Stimulated activated CD8-positive, alpha-beta memory T cell treated with anti-CD3 and anti-CD28 coated beads, Interleukin-12 subunit alpha, Interleukin-12 subunit beta, amount 100 ng/mL, for 24 hours (primary cell): ENCODE data around the gene CEP72.
"Not testable (repeated sequence)": the region's sequence is repeated elsewhere in the genome, so short reads cannot be mapped to it uniquely, and the experiment has no call there.

Source experiments
- DNase-seq: peaks from one replicate; pipeline ENCODE4 v3.0.0-alpha.2; 2020; ENCODE audit errors: extremely low read depth

The CEP72 gene

GRCh38 chr5:618450-618849 lies 6.3 kb downstream of the CEP72 start:
- no peak for DNase-seq

- DNase-seq = no peak
Observed at GRCh38 chr5:619444-619843, 7.3 kb downstream of the CEP72 start.

DNA sequence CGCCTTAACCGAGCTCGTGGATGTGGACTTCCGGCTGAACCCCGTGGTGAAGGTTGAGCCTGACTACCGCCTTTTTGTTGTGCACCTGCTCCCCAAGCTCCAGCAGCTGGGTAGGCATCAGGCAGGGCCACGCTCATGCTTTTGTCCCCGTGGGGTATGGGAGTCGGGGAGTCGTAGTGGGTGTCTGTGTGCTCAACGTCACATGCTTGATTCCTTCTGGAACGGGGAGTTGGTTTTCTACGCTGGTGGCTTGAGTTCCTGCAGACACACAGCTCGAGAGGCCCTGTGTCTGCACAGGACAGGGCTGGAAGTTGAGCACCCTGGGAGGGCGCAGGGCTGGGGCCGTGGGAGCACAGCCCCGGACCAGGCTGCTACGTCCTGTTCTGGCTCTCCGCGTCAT lies 8.0 kb downstream of the CEP72 start:
- no peak for DNase-seq

DNA sequence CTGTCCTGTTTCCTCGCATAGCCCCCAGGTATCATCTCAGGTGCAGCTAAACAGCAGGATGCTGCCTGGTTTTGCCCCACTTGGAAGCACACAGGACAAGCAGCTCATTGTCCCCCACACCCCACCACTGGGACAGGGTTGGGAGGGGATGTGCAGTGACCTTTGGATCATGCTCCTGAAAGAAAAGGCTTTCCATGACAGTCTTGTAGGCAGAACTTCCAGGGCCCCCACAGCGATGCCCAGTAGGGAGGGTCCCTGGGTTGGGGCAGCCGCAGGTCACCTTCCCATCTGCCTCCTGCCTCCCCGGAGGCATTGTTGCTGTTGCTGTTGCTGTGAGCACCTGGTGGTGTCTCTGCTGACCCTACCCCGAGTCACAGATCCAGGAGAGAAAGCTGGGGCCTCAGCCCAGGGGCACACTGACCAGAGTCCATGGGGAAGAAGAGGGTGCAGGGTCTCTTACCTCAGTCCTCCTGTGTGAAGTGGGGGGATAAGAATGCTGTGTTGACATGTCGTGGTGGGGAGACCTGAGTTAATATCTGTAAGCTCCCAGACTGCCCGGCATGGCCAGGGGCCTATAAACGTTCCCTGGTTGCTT lies 8.5 kb downstream of the CEP72 start:
- no peak for DNase-seq

DNA sequence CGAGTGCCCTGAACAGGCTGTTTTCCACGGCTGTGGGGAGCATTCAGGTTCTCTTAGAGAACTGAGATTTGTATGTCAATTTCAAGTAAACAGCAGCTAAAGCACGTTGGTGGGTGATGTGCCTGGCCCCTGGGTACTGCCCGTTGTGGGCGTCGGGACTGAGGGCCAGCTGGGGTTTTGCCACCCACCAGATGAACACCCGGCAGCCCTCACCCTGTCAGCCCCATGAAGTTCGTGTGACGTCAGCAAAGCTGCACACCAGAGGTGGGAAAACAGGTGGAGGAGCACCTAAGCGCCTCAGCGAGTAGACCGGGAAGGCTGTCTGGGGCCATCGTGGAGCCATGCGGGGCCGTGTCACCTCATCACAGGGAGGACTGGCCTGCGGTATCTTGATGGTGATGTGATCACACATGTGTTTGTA lies 9.2 kb downstream of the CEP72 start:
- no peak for DNase-seq

DNA sequence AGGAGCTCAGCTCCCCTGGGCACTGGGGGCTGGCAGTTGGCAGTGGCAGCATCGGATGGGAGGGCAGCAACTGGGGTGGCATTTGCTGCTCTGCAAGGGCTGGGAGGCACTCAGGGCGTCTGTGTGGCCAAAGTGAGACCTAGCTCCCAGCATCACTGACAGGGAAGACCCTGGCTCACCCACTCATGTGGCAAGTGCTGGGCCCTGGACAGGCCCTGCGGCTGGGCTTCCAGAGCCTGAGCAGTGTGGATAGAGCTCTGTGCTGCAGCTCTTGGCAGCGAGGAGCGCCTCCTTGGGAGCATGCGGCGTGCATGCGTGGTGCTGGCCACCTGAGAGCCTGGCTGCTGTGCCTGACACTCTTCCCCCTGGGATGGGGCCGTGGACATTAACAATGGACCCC lies 10.2 kb downstream of the CEP72 start:
- DNase-seq = no peak

GRCh38 chr5:622946-623522 lies 10.9 kb downstream of the CEP72 start:
- no peak for DNase-seq

- DNase-seq = no peak
Observed at GRCh38 chr5:623531-623930, 11.4 kb downstream of the CEP72 start.

GRCh38 chr5:624118-624950 lies 12.2 kb downstream of the CEP72 start:
- no peak for DNase-seq

DNA sequence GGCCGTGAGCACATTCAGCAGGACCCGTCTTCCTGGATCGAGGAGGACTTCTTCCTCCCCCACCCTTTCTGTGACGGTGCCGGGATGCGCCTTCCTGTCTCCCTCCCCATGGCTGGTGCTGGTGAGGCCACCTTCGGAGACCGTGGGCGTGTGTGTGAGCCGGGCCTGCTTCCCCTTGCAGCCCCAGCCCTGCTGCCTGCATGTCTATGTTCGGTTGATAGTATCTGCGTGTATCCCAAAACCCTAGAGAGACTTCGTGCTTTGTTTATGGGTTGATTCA lies 12.8 kb downstream of the CEP72 start:
- no peak for DNase-seq

DNA sequence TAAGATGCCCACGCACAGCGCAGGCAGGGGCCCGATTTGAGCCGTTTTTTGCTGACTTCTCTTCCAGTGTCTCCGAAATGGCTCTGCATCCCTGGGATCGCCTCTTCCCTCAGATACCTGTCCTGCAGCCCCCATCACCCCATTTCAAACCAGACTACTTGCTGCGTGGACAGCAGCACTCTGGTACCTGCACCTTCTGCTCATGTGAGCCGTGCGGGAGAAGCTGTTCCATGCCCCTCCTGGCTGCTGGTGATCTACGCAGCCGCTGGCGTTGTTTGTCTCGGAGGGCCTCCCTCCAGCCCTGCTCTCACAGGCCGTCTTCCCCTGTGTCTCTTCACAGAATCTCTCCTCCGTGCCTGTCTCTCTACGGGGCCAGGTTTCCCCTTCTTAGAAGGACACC lies 13.4 kb downstream of the CEP72 start:
- no peak for DNase-seq

GRCh38 chr5:626850-627249 lies 14.7 kb downstream of the CEP72 start:
- DNase-seq = no peak

DNA sequence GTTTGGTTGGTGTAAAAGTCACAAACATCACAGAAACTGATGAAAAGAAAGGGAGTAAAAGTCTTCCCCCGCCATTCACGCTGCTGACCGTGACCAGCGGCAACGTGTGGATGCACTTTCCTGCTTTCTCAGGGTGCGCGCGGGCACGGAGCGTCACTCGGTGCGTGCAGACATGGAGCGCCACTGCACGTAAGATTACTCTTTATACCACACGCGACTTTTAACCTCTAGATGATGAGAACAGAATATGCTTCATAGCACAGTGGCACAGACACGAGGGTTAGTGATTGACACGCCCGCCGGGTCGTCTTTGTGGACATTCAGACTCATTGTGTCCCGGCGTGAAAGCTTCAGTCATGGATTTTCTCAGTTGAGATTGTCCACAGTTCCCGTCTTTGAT lies 15.7 kb downstream of the CEP72 start:
- no peak for DNase-seq

DNA sequence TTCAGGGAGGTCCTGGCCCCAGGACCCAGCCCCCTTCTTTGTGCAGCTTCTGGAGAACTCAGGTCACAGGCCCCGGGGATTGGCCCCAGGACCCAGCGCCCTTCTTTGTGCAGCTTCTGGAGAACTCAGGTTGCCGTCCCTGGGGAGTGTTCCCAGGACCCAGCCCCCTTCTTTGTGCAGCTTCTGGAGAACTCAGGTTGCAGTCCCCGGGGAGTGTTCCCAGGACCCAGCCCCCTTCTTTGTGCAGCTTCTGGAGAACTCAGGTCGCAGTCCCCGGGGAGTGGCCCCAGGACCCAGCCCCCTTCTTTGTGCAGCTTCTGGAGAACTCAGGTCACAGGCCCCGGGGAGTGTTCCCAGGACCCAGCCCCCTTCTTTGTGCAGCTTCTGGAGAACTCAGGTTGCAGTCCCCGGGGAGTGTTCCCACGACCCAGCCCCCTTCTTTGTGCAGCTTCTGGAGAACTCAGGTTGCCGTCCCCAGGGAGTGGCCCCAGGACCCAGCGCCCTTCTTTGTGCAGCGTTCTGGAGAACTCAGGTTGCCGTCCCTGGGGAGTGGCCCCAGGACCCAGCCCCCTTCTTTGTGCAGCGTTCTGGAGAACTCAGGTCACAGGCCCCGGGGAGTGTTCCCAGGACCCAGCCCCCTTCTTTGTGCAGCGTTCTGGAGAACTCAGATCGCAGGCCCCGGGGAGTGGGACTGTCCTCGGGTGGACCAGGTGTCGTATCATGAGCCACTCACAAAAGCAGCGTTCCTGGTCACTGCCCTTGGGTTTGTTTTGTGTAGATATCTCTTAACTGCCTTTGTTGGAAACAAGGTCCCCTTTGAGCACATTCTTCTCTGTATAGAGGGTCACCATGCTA lies 16.4 kb downstream of the CEP72 start:
- not testable (repeated sequence) for DNase-seq

DNA sequence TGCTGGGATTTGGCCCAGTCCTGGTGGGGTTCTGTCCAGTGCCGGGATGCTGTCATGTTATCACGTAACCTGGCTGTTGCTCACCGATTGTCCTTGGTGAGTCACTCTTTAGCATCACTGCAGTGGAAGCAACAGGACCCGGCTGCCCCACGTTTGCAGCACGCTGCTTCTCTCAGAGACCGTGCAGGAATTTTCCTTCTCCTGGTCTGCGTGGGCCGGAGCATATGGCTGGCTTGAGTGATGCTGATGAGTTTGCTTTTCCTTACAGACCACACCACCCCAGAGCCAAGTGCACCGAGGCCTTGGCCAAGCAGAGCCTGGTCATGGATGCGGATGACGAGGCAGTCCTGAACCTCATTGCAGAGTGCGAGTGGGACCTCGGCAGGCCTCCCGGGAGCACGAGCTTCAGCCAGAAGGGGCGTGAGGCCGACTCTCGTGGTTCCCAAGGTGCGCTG lies 21.4 kb downstream of the CEP72 start:
- no peak for DNase-seq

- DNase-seq = no peak
Observed at GRCh38 chr5:634191-634590, 22.1 kb downstream of the CEP72 start.

DNA sequence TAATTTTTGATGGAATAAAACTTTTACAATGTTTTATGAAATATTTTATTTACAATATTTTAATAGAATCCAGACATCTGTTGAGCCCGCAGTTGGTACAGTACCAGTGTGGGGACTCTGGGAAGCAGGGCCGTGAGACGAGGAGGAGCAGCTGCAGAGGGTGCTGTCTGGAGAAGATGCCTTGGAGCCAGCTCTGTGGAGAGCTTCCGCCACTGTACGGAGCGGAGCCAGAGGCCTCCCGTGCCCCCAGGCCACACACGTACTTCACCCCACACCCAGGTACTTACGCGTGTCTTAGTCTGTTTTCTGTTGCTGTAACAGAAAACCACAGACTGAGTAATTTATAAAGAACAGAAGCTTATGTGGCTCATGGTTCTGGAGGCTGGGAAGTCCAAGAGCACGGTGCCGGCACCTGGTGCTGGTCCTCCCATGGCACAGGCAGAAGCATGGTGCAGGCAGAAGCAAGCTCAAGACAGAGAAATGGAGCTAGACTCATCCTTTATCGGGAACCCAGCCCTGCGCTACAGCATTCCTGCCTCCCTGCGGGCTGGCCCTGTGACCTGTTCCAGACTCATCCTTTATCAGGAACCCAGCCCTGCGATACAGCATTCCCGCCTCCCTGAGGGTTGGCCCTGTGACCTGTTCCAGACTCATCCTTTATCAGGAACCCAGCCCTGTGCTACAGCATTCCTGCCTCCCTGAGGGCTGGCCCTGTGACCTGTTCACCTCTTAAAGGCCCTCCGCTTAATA lies 23.3 kb downstream of the CEP72 start:
- no peak for DNase-seq

- no peak for DNase-seq
Observed at GRCh38 chr5:636951-637350, 24.8 kb downstream of the CEP72 start.

- DNase-seq = no peak
Observed at GRCh38 chr5:637581-638450, 25.7 kb downstream of the CEP72 start.

GRCh38 chr5:638501-639252 lies 26.5 kb downstream of the CEP72 start:
- DNase-seq = no peak
